Suprapubic skin (tissue), 3 donors: ENCODE results near the gene SAP25.

ENCODE experiments used
- CTCF ChIP-seq, 2 donors: fragments of 200-600 bp in 1 of 2; fragments of 450-650 bp in 1 of 2; sonication (generic) in 1 of 2; IDR thresholded peaks; one replicate each; pipeline ENCODE4 v1.5.1; 2016 to 2019; ENCODE audit warnings: antibody characterized with exemption in 2 of 2, mild to moderate bottlenecking in 1 of 2, moderate library complexity in 1 of 2
- POLR2A ChIP-seq, 2 donors: fragments of 450-650 bp; IDR thresholded peaks; one replicate each; pipeline ENCODE4 v1.6.1; 2017; ENCODE audit warnings: antibody characterized with exemption in 2 of 2, mild to moderate bottlenecking in 2 of 2, moderate library complexity in 2 of 2

GRCh38 chr7:100598425-100598824 lies 24.7 kb upstream of the SAP25 start:
- TF ChIP-seq POLR2A (IDR thresholded peaks at IDR 0.05) (no peak), CTCF (IDR thresholded peaks at IDR 0.05) (no peak)
